ENCODE data around the gene TUB.

DNA sequence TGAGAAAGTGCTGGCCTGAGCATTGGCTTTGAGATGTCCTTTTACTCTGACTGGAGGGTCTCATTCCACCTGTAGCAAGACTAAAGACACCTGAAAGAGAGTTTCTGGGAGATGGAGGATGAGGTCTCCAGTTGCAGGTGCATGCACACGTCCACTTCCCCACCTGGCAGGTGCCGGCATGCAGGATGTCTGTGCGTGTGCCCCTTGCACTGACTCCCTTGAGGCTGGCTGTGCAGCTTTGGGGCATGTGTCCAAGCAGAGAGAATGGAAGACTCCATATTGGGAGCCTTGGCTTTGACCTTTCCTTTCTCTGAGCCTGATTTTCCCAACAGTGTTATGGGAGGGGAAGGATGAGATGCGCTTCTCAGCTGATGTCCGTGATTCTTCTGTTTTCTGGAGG lies 44.0 kb upstream of the TUB start:
- TF ChIP-seq, protein P1, sequence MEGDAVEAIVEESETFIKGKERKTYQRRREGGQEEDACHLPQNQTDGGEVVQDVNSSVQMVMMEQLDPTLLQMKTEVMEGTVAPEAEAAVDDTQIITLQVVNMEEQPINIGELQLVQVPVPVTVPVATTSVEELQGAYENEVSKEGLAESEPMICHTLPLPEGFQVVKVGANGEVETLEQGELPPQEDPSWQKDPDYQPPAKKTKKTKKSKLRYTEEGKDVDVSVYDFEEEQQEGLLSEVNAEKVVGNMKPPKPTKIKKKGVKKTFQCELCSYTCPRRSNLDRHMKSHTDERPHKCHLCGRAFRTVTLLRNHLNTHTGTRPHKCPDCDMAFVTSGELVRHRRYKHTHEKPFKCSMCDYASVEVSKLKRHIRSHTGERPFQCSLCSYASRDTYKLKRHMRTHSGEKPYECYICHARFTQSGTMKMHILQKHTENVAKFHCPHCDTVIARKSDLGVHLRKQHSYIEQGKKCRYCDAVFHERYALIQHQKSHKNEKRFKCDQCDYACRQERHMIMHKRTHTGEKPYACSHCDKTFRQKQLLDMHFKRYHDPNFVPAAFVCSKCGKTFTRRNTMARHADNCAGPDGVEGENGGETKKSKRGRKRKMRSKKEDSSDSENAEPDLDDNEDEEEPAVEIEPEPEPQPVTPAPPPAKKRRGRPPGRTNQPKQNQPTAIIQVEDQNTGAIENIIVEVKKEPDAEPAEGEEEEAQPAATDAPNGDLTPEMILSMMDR (IDR thresholded peaks at IDR 0.05): no peak
- TF ChIP-seq EP300 (IDR thresholded peaks at IDR 0.05) (no peak), POLR2A (IDR thresholded peaks at IDR 0.05) (no peak), POLR2AphosphoS5 (IDR thresholded peaks at IDR 0.05) (no peak)

Measured in suprapubic skin (tissue), 4 donors.